ENCODE results near the gene ENDOG. TPM values are rescaled to one million over a fixed set of nuclear protein-coding genes. Genes with fewer than 3 reads are reported as not detected.

ENDOG gene
- 11.1 and 14.3 TPM in 2 replicates for total RNA-seq (ENCODE audit: low replicate concordance)

- DNase-seq (ENCODE audit: low read depth) = peak; percentile 94
- peak within 1 kb of the TSS; percentile 77 for H3K4me3 ChIP-seq (ENCODE audit: low read depth, low read length)
- TF ChIP-seq, protein P1, sequence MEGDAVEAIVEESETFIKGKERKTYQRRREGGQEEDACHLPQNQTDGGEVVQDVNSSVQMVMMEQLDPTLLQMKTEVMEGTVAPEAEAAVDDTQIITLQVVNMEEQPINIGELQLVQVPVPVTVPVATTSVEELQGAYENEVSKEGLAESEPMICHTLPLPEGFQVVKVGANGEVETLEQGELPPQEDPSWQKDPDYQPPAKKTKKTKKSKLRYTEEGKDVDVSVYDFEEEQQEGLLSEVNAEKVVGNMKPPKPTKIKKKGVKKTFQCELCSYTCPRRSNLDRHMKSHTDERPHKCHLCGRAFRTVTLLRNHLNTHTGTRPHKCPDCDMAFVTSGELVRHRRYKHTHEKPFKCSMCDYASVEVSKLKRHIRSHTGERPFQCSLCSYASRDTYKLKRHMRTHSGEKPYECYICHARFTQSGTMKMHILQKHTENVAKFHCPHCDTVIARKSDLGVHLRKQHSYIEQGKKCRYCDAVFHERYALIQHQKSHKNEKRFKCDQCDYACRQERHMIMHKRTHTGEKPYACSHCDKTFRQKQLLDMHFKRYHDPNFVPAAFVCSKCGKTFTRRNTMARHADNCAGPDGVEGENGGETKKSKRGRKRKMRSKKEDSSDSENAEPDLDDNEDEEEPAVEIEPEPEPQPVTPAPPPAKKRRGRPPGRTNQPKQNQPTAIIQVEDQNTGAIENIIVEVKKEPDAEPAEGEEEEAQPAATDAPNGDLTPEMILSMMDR (IDR thresholded peaks at IDR 0.05; ENCODE audit: insufficient read depth, low read length) = peak; percentile 99
Measured at GRCh38 chr9:128818099-128818838, at the start of gene ENDOG. Gene ENDOG (plus strand): TSS chr9:128818500. CDS start chr9:128818685, 185 bp downstream.

DNA sequence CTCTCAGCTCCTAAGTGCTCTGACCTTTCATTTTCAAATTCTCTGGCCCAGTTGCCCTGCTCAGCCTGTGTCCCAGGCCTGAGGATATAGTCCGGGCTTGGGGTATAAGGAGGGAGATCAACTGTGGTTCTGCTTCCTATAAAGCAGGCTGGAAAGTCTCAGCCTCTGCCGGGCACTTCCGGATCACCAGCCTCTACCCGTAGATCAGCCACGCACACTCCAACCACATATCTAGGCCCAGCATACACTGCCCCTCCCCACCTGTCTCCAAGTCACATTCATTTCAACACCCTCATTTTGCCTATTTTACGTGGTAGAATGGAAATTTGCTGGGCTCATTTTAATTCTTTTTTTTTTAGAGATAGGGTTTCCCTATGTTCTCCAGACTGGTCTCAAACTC, 49.7 kb upstream of the ENDOG start:
- H3K4me3 ChIP-seq (ENCODE audit: low read depth, low read length) = no peak overlapping the region
- TF ChIP-seq, protein P1 (IDR thresholded peaks at IDR 0.05; ENCODE audit: insufficient read depth, low read length) = no peak
- no peak for DNase-seq (ENCODE audit: low read depth)

DNA sequence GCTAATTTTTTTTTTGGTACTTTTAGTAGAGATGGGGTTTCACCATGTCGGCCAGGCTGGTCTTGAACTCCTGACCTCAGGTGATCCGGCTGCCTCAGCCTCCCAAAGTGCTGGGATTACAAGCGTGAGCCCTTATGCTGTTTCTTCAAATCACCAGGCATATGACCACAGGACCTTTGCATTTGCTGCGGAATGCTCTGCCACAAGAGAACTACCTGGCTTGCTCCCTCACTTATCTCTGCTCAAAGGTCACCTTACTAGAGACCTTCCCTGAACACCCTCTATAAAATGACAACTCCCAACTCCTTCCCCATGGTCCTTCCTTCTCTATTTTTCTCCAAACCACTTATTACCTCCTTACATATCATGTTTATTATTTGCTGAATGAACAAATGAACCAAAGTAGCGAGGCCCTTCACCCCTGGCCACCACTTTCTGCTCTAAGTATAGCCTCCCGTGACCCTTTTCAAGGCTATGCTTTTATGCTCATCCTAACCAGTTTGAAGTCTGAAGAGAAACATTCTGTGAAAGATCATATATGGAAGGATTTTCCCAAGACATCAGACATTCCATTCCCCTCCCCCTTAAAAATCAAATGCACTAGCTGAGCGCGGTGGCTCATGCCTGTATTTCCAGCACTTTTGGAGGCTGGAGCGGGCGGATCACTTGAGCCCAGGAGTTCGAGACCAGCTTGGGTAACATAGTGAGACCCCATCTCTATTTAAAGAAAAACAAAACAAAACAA, 47.8 kb upstream of the ENDOG start:
- no peak for DNase-seq (ENCODE audit: low read depth)

GRCh38 chr9:128771094-128771721, 47.1 kb upstream of the ENDOG start:
- peak overlapping the region; percentile 99 for H3K4me3 ChIP-seq (ENCODE audit: low read depth, low read length)
- TF ChIP-seq, protein P1 (IDR thresholded peaks at IDR 0.05; ENCODE audit: insufficient read depth, low read length) = no peak
- DNase-seq (ENCODE audit: low read depth) = peak; percentile 15

More for the DNA sequence above, 47.8 kb upstream of the ENDOG start:
- TF ChIP-seq, protein P1 (IDR thresholded peaks at IDR 0.05; ENCODE audit: insufficient read depth, low read length) = no peak
- H3K4me3 ChIP-seq (ENCODE audit: low read depth, low read length) = peak overlapping the region; percentile 99

DNA sequence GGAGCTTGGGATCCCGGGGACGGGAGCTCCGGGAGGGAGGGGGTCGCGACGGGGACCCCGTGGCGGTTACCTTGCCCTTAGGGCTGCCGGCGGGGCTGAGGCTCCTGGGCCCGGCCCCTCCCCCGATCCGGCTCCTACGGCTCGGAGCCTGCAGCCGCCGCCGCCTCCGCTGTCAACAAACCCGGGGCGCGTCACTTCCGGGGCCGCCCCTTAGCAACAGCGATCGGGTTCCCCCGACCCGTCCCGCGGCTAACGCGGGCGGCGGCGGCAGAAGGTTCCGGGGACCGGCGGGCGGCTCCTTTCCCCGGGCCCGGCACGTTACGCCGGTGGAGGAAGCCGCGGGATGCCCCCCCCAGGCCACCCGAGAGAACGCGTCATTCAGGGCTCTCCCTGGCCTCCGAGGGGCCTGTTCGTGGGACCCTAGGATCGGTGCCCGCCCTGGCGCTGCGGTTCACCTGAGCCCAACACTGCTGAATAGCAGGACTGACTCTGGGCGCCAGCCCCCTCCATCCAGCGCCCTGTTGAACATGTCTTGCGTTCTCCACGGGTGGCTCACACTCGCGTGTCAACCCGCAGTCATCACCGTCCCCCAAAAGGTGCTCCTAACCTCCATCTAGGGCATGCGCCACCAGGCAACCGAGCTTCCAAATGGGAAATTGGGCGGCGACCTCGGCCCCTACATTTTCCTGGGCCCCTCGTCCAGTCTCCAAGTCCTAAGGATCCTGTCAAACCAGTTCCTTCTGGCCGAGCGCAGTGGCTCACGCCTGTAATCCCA, 46.4 kb upstream of the ENDOG start, which contains the start of gene ZER1:
TSS of gene ZER1 (minus strand) at position 183 of the 775 bp plus-strand sequence. CDS start 16,362 bp downstream, outside the sequence.
- TF ChIP-seq, protein P1 (IDR thresholded peaks at IDR 0.05; ENCODE audit: insufficient read depth, low read length) = no peak
- peak; percentile 81 for DNase-seq (ENCODE audit: low read depth)
- peak within 1 kb of the TSS; percentile 99 for H3K4me3 ChIP-seq (ENCODE audit: low read depth, low read length)

GRCh38 chr9:128773049-128773448, 45.3 kb upstream of the ENDOG start:
- no peak overlapping the region for H3K4me3 ChIP-seq (ENCODE audit: low read depth, low read length)
- TF ChIP-seq, protein P1 (IDR thresholded peaks at IDR 0.05; ENCODE audit: insufficient read depth, low read length) = no peak
- DNase-seq (ENCODE audit: low read depth) = no peak

All from fibroblast of the aortic adventitia (primary cell).